ENCODE measurements around the gene MTHFD1L. TPM values are rescaled to one million over a fixed set of nuclear protein-coding genes. Genes with fewer than 3 reads are reported as not detected.

MTHFD1L gene
- total RNA-seq, 4 donors from 2014 or later = 0.35 to 1.6 (median 0.59) TPM; not detected in 1

GRCh38 chr6:151098166-151098565, 232.7 kb downstream of the MTHFD1L start:
- ATAC-seq (no peak), DNase-seq (no peak)
- Histone ChIP-seq H3K27ac (no peak overlapping the region), H3K4me1 (no peaks in the 10 kb centered on the region), H3K9me3 (no peaks in the 10 kb centered on the region), H3K4me3 (no peak overlapping the region), H3K27me3 (no peaks in the 10 kb centered on the region), H3K36me3 (no peaks in the 10 kb centered on the region)
- no peak for TF ChIP-seq POLR2A (IDR thresholded peaks at IDR 0.05)
- no peak for TF ChIP-seq CTCF (IDR thresholded peaks at IDR 0.05 in 4 of 5, conservative IDR thresholded peaks at IDR 0.05 in 1 of 5)
- in situ Hi-C loops (cut with MboI; ENCODE audit: low sequenced_read_pairs in 4 of 4) = no loop called here
- intact Hi-C loops (cut with DNase I; ENCODE audit: low total_unique reads) = no loop called here

DNA sequence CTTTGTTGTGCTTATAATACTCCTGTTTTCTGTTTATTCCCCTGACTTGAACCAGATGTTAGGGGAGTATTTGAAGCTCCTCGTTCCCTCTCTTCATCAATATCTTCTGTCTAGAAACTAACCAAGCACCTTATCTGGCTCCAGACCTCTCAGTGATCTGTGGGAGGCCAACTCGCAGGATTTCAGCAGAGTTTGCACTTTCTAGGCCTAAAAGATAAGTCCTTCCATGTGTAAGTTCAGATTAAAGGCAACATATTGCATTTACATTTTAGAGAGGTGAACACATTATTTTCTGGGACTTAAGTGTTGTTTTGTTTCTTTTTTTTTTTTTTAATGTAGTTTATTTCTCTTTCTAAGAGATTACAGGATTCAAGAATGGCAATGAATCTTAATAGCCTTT, 234.8 kb downstream of the MTHFD1L start:
- no peak overlapping the region for H3K4me3 ChIP-seq
- no peak overlapping the region for H3K27ac ChIP-seq
- DNase-seq (no peak), ATAC-seq (no peak)
- no peaks in the 10 kb centered on the region for H3K9me3 ChIP-seq
- TF ChIP-seq POLR2A (IDR thresholded peaks at IDR 0.05) = no peak
- no peaks in the 10 kb centered on the region for H3K36me3 ChIP-seq
- no peaks in the 10 kb centered on the region for H3K27me3 ChIP-seq
- H3K4me1 ChIP-seq = no peaks in the 10 kb centered on the region
- intact Hi-C loops (cut with DNase I; ENCODE audit: low total_unique reads) (no loop called here), in situ Hi-C loops (cut with MboI; ENCODE audit: low sequenced_read_pairs in 4 of 4) (no loop called here)

GRCh38 chr6:151101161-151101815, 235.8 kb downstream of the MTHFD1L start:
- H3K36me3 ChIP-seq = no peaks in the 10 kb centered on the region
- H3K27me3 ChIP-seq = no peaks in the 10 kb centered on the region
- peak; percentile 27 to 33 for ATAC-seq
- no peak for DNase-seq
- H3K9me3 ChIP-seq = no peaks in the 10 kb centered on the region
- peak overlapping the region in 3 of 4 donors; percentile 23 to 49 (median 44) for H3K27ac ChIP-seq
- no peaks in the 10 kb centered on the region for H3K4me1 ChIP-seq
- intact Hi-C loops (cut with DNase I; ENCODE audit: low total_unique reads) (no loop called here), in situ Hi-C loops (cut with MboI; ENCODE audit: low sequenced_read_pairs in 4 of 4) (no loop called here)
- TF ChIP-seq POLR2A (IDR thresholded peaks at IDR 0.05) (no peak), CTCF (IDR thresholded peaks at IDR 0.05 in 4 of 5, conservative IDR thresholded peaks at IDR 0.05 in 1 of 5) (no peak)
- H3K4me3 ChIP-seq = no peak overlapping the region

DNA sequence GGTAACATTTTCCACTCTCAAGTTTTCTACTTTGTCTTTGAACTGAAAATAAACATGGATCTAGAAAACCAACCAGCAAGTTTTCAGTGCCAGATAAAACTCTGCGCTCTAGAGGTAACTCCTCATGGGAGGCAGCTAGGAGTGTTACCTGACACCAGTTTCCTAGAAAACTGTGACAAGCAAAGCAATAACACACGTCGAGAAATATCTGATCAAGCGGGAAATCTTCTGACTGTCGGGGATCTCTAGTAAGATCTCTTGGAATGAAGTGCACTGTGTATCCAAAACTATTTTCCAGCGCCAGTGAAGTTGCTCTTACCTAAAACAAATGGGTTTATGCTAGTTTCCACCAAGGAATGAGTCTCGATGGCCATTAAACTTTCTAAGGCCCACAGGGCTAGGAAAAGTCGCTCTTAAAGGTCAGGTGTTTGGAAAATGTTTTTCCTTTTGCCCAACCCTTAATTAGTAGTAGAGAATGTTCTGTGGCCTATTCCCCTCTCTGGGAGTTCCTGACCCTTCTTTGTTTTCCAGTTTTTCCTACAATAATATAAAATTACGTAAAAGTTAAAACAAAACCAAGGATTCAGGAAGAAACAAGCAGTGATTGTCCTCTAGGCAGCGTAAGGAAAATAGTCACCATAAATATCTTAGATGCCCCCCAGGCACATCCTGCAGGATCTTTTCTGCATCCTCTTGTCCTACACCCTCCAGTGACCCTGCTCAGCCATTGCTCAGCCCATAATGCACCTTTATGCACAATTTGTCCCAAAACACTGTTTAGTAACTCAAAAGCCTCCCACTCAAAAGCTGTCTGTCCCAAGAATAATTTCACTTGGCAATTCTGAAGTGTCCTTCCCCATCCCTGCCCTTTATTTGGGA, 236.6 kb downstream of the MTHFD1L start:
- intact Hi-C loops (cut with DNase I; ENCODE audit: low total_unique reads) = no loop called here
- no peaks in the 10 kb centered on the region for H3K27me3 ChIP-seq
- in situ Hi-C loops (cut with MboI; ENCODE audit: low sequenced_read_pairs in 4 of 4) = no loop called here
- peak overlapping the region; percentile 23 to 49 (median 37) for H3K27ac ChIP-seq
- no peak overlapping the region for H3K4me3 ChIP-seq
- ATAC-seq (no peak), DNase-seq (no peak)
- no peaks in the 10 kb centered on the region for H3K9me3 ChIP-seq
- H3K4me1 ChIP-seq = no peaks in the 10 kb centered on the region
- no peaks in the 10 kb centered on the region for H3K36me3 ChIP-seq
- no peak for TF ChIP-seq CTCF (IDR thresholded peaks at IDR 0.05 in 4 of 5, conservative IDR thresholded peaks at IDR 0.05 in 1 of 5)
- TF ChIP-seq POLR2A (IDR thresholded peaks at IDR 0.05) = no peak

DNA sequence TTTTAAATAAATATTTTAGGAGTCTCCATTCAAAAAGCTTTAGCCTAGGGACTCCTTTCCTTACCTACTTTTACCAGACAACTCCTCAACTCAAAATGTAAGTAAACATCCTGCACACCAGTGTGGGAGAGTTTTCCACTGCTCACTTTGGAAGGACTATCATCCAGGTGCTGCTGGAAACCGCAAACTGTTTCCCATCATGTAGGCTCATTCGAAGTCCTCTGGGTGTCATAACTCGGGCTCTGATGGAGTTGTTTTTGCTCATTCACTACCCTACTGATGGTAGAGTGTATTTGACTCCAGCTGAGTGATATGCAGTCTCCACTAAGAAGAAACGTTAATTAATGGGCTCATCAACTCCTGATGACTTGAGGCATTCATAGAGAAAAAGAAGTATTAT, 237.8 kb downstream of the MTHFD1L start:
- TF ChIP-seq CTCF (IDR thresholded peaks at IDR 0.05 in 4 of 5, conservative IDR thresholded peaks at IDR 0.05 in 1 of 5) (no peak), POLR2A (IDR thresholded peaks at IDR 0.05) (no peak)
- no peak overlapping the region for H3K27ac ChIP-seq
- H3K27me3 ChIP-seq = no peaks in the 10 kb centered on the region
- H3K4me3 ChIP-seq = no peak overlapping the region
- no peaks in the 10 kb centered on the region for H3K9me3 ChIP-seq
- no peaks in the 10 kb centered on the region for H3K4me1 ChIP-seq
- DNase-seq (no peak), ATAC-seq (no peak)
- intact Hi-C loops (cut with DNase I; ENCODE audit: low total_unique reads) (no loop called here), in situ Hi-C loops (cut with MboI; ENCODE audit: low sequenced_read_pairs in 4 of 4) (no loop called here)
- no peaks in the 10 kb centered on the region for H3K36me3 ChIP-seq
